K562 (cell line): ENCODE measurements around the gene GAB2.

ENCODE experiments used
- CBFB ChIP-seq: sonication (generic); formaldehyde crosslinking; IDR thresholded peaks from 2 replicates; pipeline ENCODE4 v1.4.0; 2020; ENCODE audit warnings: mild to moderate bottlenecking, missing genetic modification reagents
- TF ChIP-seq, protein P1 (sequence below), 3 experiments: IDR thresholded peaks in 2 of 3; conservative IDR thresholded peaks in 1 of 3; 2 replicates each; pipeline ENCODE4 v1.5.1; 2011 to 2012; ENCODE audit warnings: low read length in 3 of 3, mild to moderate bottlenecking in 3 of 3, control low read depth in 2 of 3, improper control_type of control experiment in 1 of 3, inconsistent platforms in 1 of 3, low read depth in 1 of 3, mixed read lengths in 1 of 3, moderate library complexity in 1 of 3; ENCODE audit not compliant: insufficient read depth in 2 of 3

DNA sequence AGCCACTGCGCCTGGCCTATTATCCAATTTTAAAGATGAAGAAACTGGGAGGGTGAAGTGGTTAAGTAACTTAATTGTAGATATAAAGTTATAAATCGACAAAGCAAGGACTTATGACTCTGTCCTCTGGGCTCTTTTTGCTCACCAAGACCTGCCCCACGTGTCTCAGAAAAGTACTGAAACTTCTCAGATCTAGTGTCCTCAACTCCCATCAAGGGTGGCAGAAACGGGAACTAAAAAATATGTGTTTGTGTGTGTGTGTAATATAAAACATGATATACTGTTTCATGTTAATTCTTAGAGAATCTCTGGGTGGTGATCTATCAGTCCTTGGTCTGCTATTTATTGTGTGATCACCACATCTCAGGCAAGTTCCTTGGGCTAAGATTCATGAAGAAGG, 104.9 kb downstream of the GAB2 start:
- TF ChIP-seq, protein P1, sequence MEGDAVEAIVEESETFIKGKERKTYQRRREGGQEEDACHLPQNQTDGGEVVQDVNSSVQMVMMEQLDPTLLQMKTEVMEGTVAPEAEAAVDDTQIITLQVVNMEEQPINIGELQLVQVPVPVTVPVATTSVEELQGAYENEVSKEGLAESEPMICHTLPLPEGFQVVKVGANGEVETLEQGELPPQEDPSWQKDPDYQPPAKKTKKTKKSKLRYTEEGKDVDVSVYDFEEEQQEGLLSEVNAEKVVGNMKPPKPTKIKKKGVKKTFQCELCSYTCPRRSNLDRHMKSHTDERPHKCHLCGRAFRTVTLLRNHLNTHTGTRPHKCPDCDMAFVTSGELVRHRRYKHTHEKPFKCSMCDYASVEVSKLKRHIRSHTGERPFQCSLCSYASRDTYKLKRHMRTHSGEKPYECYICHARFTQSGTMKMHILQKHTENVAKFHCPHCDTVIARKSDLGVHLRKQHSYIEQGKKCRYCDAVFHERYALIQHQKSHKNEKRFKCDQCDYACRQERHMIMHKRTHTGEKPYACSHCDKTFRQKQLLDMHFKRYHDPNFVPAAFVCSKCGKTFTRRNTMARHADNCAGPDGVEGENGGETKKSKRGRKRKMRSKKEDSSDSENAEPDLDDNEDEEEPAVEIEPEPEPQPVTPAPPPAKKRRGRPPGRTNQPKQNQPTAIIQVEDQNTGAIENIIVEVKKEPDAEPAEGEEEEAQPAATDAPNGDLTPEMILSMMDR (IDR thresholded peaks at IDR 0.05 in 2 of 3, conservative IDR thresholded peaks at IDR 0.05 in 1 of 3; ENCODE audit: insufficient read depth in 2 of 3, low read depth in 1 of 3, low read length in 3 of 3), result no peak
- TF ChIP-seq CBFB (CRISPR knock-in tag), result no peak
